ENCODE measurements around the gene FPR3.

GRCh38 chr19:51807111-51807701, 12.2 kb downstream of the FPR3 start:
- TF ChIP-seq CTCF (IDR thresholded peaks at IDR 0.05) (no peak), POLR2A (IDR thresholded peaks at IDR 0.05) (no peak)
